H9 (cell line): ENCODE data around the gene MGARP. TPM values are rescaled to one million over a fixed set of nuclear protein-coding genes. Genes with fewer than 3 reads are reported as not detected.

Experiments used
- DNase-seq: peaks from one replicate; pipeline ENCODE4 v3.0.0-alpha.2; 2017
- H2AFZ ChIP-seq: one replicate; pipeline ENCODE4 v1.6.1; 2013; ENCODE audit warnings: mild to moderate bottlenecking, low read length, control low read depth, moderate library complexity
- H2AK5ac ChIP-seq: 2 replicates; pipeline ENCODE4 v1.6.1; 2013; ENCODE audit warnings: low read length, control low read depth, mixed read lengths; ENCODE audit not compliant: insufficient read length
- H2BK120ac ChIP-seq: one replicate; pipeline ENCODE4 v1.6.1; 2013; ENCODE audit warnings: low read depth, mild to moderate bottlenecking, low read length, control low read depth, inconsistent platforms; ENCODE audit not compliant: poor library complexity, severe bottlenecking
- H2BK12ac ChIP-seq: 2 replicates; pipeline ENCODE4 v1.6.1; 2013; ENCODE audit warnings: low read length, control low read depth, mixed read lengths, low read depth; ENCODE audit not compliant: insufficient read length
- H2BK15ac ChIP-seq: 2 replicates; pipeline ENCODE4 v1.6.1; 2013; ENCODE audit warnings: low read depth, low read length, control low read depth
- H2BK20ac ChIP-seq: one replicate; pipeline ENCODE4 v1.6.1; 2013; ENCODE audit warnings: low read depth, mild to moderate bottlenecking, low read length, control low read depth, inconsistent platforms; ENCODE audit not compliant: poor library complexity, severe bottlenecking
- H2BK5ac ChIP-seq: 2 replicates; pipeline ENCODE4 v1.6.1; 2013; ENCODE audit warnings: low read length, control low read depth, mixed read lengths; ENCODE audit not compliant: insufficient read length
- H3K14ac ChIP-seq: 2 replicates; pipeline ENCODE4 v1.6.1; 2013; ENCODE audit warnings: low read length, control low read depth; ENCODE audit not compliant: insufficient read depth
- H3K18ac ChIP-seq: 2 replicates; pipeline ENCODE4 v1.6.1; 2013; ENCODE audit warnings: low read depth, mild to moderate bottlenecking, mixed read lengths, low read length, control low read depth; ENCODE audit not compliant: insufficient read length
- H3K23ac ChIP-seq: 2 replicates; pipeline ENCODE4 v1.6.1; 2013; ENCODE audit warnings: low read length, control low read depth, mixed read lengths, low read depth; ENCODE audit not compliant: insufficient read length
- H3K23me2 ChIP-seq: 2 replicates; pipeline ENCODE4 v1.6.1; 2013; ENCODE audit warnings: low read depth, mild to moderate bottlenecking, mixed read lengths, low read length, control low read depth; ENCODE audit not compliant: insufficient read length, poor library complexity, severe bottlenecking
- H3K27ac ChIP-seq: 2 replicates; pipeline ENCODE4 v1.5.1; 2013; ENCODE audit warnings: low read length, control low read depth, mixed read lengths, low read depth; ENCODE audit not compliant: insufficient read length
- H3K27me3 ChIP-seq: 2 replicates; pipeline ENCODE4 v1.6.1; 2013; ENCODE audit warnings: low read length, control low read depth, inconsistent platforms; ENCODE audit not compliant: insufficient read depth
- H3K4ac ChIP-seq: 2 replicates; pipeline ENCODE4 v1.6.1; 2013; ENCODE audit warnings: low read depth, mild to moderate bottlenecking, control low read depth, inconsistent platforms, low read length, moderate library complexity
- H3K4me1 ChIP-seq: 2 replicates; pipeline ENCODE4 v1.6.1; 2013; ENCODE audit warnings: low read length, control low read depth, inconsistent platforms; ENCODE audit not compliant: insufficient read depth
- H3K4me2 ChIP-seq: 2 replicates; pipeline ENCODE4 v1.6.1; 2013; ENCODE audit warnings: low read length, control low read depth, mixed read lengths; ENCODE audit not compliant: insufficient read length, insufficient read depth
- H3K56ac ChIP-seq: 2 replicates; pipeline ENCODE4 v1.6.1; 2013; ENCODE audit warnings: low read depth, mild to moderate bottlenecking, mixed read lengths, low read length, control low read depth; ENCODE audit not compliant: insufficient read length
- H3K79me1 ChIP-seq: 2 replicates; pipeline ENCODE4 v1.6.1; 2013; ENCODE audit warnings: low read depth, mild to moderate bottlenecking, moderate library complexity, low read length, control low read depth, inconsistent platforms; ENCODE audit not compliant: insufficient read depth, poor library complexity, severe bottlenecking
- H3K79me2 ChIP-seq: 2 replicates; pipeline ENCODE4 v1.6.1; 2013; ENCODE audit warnings: low read length, control low read depth, inconsistent platforms; ENCODE audit not compliant: insufficient read depth
- H3K9ac ChIP-seq: 2 replicates; pipeline ENCODE4 v1.6.1; 2013; ENCODE audit warnings: low read length, control low read depth, mixed read lengths; ENCODE audit not compliant: insufficient read length; ENCODE audit errors: extremely low read depth
- H3K9me3 ChIP-seq: one replicate; pipeline ENCODE4 v1.6.1; 2013; ENCODE audit warnings: low read depth, low read length, inconsistent platforms; ENCODE audit not compliant: control insufficient read depth
- H3T11ph ChIP-seq: one replicate; pipeline ENCODE4 v1.6.1; 2013; ENCODE audit warnings: mild to moderate bottlenecking, low read length, control low read depth, inconsistent platforms
- H4K20me1 ChIP-seq: one replicate; pipeline ENCODE4 v1.6.1; 2013; ENCODE audit not compliant: control insufficient read depth, insufficient read length, insufficient read depth
- H4K5ac ChIP-seq: 2 replicates; pipeline ENCODE4 v1.6.1; 2013; ENCODE audit warnings: low read depth, mild to moderate bottlenecking, mixed read lengths, low read length, control low read depth; ENCODE audit not compliant: insufficient read length
- H4K8ac ChIP-seq: replicated peaks from 2 replicates; pipeline ENCODE4 v1.6.1; 2013; ENCODE audit warnings: low read length, control low read depth, mixed read lengths, low read depth; ENCODE audit not compliant: insufficient read length
- H4K91ac ChIP-seq: 2 replicates; pipeline ENCODE4 v1.6.1; 2013; ENCODE audit warnings: low read depth, mild to moderate bottlenecking, moderate library complexity, mixed read lengths, low read length, control low read depth; ENCODE audit not compliant: insufficient read length
- H3K27ac Mint-ChIP-seq, 3 experiments: 2 replicates in 2 of 3; 3 replicates in 1 of 3; pipeline ENCODE4 v1.8.0; 2020 to 2021; ENCODE audit warnings: mixed read lengths in 3 of 3, mild to moderate bottlenecking in 1 of 3, moderate library complexity in 1 of 3
- H3K27me3 Mint-ChIP-seq: 2 replicates; pipeline ENCODE4 v1.8.0; 2021; ENCODE audit warnings: low read depth, mild to moderate bottlenecking, moderate library complexity, mixed read lengths
- H3K36me3 Mint-ChIP-seq, 3 experiments: 2 replicates in 2 of 3; 3 replicates in 1 of 3; pipeline ENCODE4 v1.8.0; 2020 to 2021; ENCODE audit warnings: low read depth in 3 of 3, mixed read lengths in 3 of 3; ENCODE audit not compliant: insufficient read depth in 1 of 3
- H3K4me1 Mint-ChIP-seq, 2 experiments: 2 replicates each; pipeline ENCODE4 v1.8.0; 2020; ENCODE audit warnings: mixed read lengths in 2 of 2
- H3K4me3 Mint-ChIP-seq, 2 experiments: 2 replicates in 1 of 2; 3 replicates in 1 of 2; pipeline ENCODE4 v1.8.0; 2020 to 2021; ENCODE audit warnings: mild to moderate bottlenecking in 2 of 2, mixed read lengths in 2 of 2, moderate library complexity in 1 of 2
- H3K9me3 Mint-ChIP-seq, 2 experiments: 2 replicates in 1 of 2; 3 replicates in 1 of 2; pipeline ENCODE4 v1.8.0; 2020; ENCODE audit warnings: mild to moderate bottlenecking in 2 of 2, mixed read lengths in 2 of 2, moderate library complexity in 1 of 2
- total RNA-seq: library from RNA; stranded (reverse); gene quantifications from 2 replicates; pipeline ENCODE4 v1.2.1, GENCODE V29; 2021
- TF ChIP-seq, protein P1 (sequence below): fragments of 200-600 bp; sonication (generic); conservative IDR thresholded peaks from 3 replicates; pipeline ENCODE4 v1.8.0; 2021; ENCODE audit warnings: antibody characterized with exemption, mild to moderate bottlenecking

Gene MGARP
- total RNA-seq, 1 experiment from 2014 or later: 4.0 TPM

DNA sequence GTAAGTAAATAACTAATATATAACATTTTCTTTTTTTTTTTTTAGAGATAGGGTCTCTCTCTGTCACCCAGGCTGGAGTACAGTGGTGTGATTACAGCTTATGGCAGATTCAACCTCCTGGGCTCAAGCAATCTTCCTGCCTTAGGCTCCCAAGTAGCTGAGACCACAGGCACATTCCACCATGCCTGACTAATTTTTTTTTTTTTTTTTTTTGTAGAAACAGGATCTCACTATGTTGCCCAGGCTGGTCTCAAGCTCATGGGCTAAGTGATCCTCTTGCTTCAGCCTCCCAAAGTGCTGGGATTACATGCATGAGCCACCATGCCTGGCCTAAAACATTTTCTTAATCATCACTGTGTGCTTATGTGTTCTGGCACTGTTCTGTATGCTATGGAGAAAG lies 32.8 kb downstream of the MGARP start:
- TF ChIP-seq, protein P1, sequence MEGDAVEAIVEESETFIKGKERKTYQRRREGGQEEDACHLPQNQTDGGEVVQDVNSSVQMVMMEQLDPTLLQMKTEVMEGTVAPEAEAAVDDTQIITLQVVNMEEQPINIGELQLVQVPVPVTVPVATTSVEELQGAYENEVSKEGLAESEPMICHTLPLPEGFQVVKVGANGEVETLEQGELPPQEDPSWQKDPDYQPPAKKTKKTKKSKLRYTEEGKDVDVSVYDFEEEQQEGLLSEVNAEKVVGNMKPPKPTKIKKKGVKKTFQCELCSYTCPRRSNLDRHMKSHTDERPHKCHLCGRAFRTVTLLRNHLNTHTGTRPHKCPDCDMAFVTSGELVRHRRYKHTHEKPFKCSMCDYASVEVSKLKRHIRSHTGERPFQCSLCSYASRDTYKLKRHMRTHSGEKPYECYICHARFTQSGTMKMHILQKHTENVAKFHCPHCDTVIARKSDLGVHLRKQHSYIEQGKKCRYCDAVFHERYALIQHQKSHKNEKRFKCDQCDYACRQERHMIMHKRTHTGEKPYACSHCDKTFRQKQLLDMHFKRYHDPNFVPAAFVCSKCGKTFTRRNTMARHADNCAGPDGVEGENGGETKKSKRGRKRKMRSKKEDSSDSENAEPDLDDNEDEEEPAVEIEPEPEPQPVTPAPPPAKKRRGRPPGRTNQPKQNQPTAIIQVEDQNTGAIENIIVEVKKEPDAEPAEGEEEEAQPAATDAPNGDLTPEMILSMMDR: no peak
- Histone ChIP-seq H4K20me1 (no peaks in the 10 kb centered on the region), H3K4ac (no peak overlapping the region), H2BK120ac (no peak overlapping the region), H3K14ac (no peak overlapping the region), H2AK5ac (no peak overlapping the region), H3T11ph (no peak overlapping the region), H2BK15ac (no peak overlapping the region), H3K23me2 (no peaks in the 10 kb centered on the region), H4K91ac (no peak overlapping the region), H3K4me2 (no peak overlapping the region), H4K8ac (no peak overlapping the region), H3K56ac (no peak overlapping the region), H3K79me1 (no peaks in the 10 kb centered on the region), H3K18ac (no peak overlapping the region), H3K23ac (no peak overlapping the region), H3K4me1 (peaks cover 5% of the 10 kb centered on the region; the same call in 1 of the 2 replicates), H3K9me3 (no peaks in the 10 kb centered on the region), H3K9ac (no peak overlapping the region), H4K5ac (no peak overlapping the region), H3K79me2 (no peaks in the 10 kb centered on the region), H2AFZ (no peak overlapping the region), H2BK20ac (no peak overlapping the region), H2BK12ac (no peak overlapping the region), H3K27me3 (no peaks in the 10 kb centered on the region), H3K27ac (no peak overlapping the region), H2BK5ac (no peak overlapping the region)
- H3K9me3 Mint-ChIP-seq: no peaks in the 10 kb centered on the region
- no peak for DNase-seq
- H3K27ac Mint-ChIP-seq: no peak overlapping the region
- H3K4me1 Mint-ChIP-seq: peaks cover 7% of the 10 kb centered on the region in 2 experiments
- H3K4me3 Mint-ChIP-seq: no peak overlapping the region
- H3K36me3 Mint-ChIP-seq: no peaks in the 10 kb centered on the region
- no peaks in the 10 kb centered on the region for H3K27me3 Mint-ChIP-seq
